HG02623 (cell line): ENCODE data around the gene EXOC3L4.

Experiments used
- ATAC-seq: cut with Tn5 transposase; IDR thresholded peaks from one replicate; pipeline ENCODE4 v1.9.1; 2021; ENCODE audit warnings: moderate library complexity; ENCODE audit not compliant: unreplicated experiment

EXOC3L4 gene

DNA sequence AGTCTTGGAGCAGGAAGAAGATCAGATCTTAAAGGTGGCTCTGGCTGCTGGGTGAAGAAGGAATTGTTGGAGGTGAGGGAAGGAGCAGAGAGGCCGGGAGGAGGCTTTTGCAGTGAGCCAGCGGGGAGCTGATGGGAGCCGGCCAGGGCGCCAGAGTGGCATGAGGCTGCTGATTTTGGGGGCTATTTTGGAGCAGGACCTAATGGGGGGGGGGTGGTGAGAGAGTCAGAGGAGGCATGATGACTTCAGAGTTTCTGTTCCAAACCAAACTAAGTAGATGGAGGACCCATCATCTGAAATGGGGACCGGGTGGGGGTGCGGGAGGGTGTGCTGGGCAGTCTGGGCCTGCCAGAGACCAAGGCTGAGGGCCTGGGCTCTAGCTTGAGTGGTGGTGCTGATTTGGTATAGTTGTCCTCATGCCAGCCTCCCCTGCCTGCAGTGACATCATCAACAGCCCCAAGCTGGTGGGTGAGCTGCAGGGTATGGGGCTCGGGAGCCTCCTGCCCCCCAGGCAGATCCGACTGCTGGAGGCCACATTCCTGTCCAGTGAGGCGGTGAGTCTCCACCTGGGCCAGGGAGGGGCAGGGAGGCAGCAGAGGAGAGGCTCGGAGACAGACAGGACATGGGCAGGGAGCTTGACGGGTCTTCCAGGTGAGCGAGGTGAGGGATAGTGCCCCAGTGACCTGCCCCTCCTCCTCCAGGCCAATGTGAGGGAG lies 34.9 kb downstream of the EXOC3L4 start:
- no peak for ATAC-seq

DNA sequence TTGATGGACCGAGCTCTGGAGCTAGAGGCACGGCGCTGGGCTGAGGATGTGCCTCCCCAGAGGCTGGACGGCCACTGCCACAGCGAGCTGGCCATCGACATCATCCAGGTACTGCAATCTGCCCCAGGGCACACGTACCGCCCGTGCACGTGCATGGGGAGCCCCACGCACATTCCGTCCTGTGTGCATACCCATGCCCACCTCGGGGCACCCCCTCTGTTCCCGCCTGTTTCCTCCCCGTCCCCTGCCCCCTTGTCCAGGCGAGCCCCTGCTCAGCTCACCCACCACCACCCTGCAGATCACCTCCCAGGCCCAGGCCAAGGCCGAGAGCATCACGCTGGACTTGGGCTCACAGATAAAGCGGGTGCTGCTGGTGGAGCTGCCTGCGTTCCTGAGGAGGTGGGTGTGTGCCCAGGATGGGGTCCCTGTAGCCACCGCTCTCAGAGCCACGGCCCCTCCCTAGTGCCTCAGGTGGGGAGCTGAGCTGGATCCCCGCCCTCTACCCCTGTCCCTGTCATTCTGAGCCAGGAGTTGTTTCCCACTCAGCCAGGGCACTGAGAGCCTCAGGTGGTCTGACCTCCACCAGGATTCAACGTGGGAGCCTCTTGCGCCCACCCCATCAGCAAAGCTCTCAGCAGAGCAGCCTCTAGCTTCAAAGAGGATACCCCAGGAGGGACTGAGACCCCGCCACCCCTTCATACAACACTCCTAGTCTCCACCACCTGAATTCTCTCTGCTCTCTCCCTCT lies 35.7 kb downstream of the EXOC3L4 start:
- ATAC-seq, result no peak

DNA sequence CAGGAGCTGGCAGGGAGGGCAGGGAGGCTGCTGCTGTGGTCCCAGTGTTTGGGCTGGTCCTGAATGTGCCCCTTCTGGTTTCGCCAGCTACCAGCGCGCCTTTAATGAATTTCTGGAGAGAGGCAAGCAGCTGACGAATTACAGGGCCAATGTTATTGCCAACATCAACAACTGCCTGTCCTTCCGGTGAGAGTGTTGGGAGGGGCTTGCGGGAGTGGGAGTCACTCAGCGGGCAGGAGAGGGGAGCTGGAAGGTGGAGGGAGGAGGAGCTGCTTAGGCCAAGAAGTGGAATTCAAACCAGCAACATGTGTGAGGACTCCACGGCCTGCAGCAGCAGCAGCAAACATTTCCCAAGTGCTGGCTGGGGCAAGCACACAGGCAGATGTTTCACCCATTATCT lies 36.4 kb downstream of the EXOC3L4 start:
- ATAC-seq, result no peak

DNA sequence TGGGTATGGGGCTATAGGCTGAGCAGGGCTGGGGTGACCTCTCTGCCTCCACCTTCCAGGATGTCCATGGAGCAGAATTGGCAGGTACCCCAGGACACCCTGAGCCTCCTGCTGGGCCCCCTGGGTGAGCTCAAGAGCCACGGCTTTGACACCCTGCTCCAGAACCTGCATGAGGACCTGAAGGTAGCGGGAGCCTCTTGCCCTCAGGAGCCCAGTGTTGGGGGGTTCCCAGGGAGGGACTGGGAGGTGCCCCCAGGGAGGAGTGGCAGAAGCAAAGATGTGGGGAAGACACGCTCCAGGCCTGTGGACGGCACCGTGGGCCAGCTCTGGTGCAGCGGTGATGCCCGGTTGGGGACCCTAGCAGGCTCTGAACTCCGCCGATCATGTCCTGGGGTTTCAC lies 37.1 kb downstream of the EXOC3L4 start:
- no peak for ATAC-seq

DNA sequence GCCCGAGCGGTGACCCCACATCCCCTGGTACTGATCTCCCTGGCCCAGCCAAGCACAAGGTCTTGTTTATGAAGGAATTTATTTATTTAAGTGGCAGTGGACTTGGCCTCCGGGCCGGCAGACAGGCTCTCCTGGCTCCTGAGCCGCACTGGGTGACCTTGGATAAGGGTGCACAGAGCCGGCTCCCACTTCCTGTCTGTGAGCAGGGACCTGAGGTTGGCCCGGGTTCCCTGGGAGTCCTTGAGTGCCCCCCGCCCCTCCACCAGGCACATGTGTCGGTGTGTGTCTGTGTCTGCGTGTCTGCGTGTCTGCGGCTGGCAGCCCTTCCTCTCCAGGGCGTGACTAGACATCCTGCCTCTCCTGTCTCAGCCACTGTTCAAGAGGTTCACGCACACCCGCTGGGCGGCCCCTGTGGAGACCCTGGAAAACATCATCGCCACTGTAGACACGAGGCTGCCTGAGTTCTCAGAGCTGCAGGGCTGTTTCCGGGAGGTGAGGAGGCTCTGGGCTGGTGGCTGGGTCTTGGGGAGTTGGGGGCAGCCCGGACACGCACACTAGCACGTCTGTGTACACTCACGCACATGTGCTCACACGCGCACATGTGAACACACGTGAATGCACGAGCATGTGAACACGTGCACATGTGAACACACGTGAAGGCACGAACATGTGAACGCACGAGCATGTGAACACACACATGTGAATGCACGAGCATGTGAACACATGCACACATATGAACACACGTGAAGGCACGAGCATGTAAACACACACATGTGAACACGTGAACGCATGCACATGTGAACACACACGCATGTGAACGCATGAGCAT lies 38.1 kb downstream of the EXOC3L4 start:
- no peak for ATAC-seq

DNA sequence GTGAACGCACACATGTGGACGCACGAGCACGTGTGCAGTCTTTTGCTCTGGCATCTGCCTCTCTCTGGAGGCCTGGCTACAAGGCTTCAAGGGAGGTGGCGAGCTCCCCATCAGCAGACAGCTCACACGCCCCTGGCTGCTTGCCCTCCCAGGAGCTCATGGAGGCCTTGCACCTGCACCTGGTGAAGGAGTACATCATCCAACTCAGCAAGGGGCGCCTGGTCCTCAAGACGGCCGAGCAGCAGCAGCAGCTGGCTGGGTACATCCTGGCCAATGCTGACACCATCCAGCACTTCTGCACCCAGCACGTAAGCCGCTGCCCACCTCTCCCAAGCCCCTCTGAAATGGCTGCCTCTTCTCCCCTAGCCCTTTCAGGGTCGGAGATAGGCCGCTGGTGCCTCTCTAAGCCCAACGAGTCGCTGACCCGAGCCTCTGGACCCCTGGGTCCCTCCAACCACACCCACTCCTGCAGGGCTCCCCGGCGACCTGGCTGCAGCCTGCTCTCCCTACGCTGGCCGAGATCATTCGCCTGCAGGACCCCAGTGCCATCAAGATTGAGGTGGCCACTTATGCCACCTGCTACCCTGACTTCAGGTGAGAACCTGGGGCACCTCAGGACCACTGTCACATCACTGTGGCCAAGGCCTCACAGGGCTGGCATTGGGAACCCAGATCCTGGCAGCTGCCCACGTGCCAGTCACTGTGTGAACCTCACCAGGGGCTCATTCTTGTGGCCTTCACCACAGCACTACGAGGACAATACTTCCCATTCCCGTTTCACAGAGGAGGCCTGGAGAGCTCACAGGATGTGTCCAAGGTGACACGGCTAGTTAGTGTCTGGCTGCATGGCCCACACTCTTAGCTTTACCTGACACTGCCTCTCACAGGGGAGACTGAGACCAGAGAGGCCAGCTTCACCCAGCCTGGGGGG lies 39.0 kb downstream of the EXOC3L4 start:
- ATAC-seq, result no peak

DNA sequence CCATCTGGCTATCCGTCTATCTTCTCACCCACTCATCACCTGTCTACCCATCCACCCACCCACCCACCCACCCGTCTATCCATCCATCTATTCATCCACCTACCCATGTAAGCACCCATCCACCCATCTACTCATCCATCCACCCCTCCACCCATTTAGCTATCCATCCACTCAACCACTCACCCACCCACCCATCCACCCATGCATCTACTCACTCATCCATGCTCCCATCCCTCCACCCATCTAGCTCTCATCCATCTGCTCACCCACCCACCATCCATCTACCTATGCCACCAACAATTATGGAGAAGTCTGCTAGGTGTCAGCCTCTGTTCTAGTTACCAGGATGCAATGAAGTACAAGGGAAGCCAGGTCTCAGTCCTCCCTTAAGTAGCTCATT lies 39.9 kb downstream of the EXOC3L4 start:
- ATAC-seq, result no peak

DNA sequence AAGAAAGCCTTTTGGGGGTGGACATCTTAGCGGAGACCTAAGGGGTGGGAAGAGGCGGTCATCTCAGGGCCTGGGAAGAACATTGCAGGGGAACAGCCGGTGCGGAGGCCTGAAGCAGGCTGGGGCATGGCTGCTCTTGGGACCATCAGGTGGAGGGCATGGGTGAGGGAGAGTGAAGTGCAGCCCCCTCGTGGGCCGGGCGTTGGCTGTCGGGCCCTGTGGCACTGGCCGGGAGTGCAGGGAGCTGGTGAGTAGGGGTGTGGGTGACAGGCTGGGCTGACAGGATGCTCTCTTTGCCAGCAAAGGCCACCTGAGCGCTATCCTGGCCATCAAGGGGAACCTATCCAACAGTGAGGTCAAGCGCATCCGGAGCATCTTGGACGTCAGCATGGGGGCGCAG lies 40.4 kb downstream of the EXOC3L4 start:
- no peak for ATAC-seq

DNA sequence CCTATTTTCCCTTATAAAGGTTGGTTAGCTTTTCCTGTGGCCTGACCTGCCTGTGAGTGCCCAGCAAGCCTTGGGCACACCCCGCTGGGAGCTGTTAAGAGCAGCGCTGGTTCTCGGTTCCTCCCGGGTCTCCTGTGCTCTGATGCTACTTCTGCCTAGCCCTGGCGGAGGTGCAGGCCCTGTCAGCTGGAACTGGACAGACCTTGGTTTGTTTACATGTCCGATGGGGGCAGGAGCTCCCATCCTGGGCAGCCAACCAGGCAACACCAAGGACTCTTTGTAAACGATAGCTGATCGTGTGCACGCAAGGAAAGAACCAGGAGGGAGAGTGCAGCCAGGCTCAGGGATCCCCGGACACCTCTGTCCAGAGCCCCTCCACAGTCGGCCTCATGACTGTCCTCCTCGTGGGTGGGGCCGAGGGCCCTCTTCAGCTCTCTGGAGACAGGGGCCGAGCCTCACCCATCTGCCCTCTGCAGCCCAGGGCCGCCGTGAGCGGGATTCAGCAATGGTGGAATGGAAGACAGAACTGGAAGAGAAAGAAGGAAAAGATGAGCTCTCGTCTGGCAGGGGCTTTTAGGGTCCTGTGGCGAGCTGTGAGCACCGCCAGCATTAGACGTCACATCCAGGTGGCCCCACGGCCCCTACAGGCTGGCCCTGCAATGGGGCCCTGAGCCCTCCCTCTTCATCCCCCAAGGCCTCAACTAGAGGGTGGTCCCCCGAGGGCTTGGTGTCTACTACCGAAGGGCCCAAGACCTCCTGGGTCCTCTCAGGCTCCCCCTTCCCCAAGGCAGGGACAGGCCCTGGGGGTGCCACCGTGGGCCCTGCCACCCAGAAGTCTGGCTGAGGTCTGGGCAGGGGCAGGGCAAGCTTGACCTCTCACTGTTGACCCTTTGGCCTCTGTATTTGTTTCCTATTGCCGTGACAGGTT lies 41.1 kb downstream of the EXOC3L4 start:
- ATAC-seq, result no peak

DNA sequence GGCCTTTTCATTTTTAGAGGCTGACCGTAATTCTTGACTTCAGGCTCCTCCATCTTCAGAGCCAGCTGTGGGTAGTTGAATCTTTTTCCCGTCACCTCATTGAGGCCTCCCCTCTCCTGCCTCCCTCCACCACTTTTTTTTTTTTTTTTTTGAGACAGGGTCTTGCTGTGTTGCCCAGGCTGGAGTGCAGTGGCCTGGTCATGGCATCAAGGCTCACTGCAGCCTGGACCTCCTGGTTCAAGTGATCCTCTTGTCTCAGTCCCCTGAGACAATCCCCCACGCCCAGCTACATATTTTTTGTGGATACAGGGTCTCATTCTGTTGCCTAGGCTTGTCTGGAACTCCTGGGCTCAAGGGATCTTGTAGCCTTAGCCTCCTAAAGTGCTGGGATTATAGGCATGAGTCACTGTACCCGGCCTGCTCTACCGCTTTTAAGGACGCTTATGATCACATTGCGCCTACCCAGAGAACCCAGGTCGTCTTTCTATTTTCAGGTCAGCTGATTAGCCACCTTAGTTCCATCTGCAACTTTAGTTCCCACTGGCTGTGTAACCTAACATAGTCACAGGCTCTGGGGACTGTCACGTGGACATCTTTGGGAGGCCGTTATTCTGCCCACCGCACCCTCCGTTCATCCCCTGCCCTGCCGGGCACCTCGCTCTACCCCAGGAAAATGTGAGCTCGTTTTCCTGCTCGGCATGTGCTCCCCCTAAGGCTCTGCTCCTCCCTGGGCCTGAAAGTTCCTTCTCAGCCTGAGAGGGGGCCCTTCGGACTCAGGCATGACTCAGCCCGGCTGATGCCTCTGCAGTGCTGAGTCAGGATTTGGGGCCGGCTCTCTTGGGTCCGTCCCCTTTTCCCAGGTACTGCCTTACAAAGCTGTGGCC lies 42.1 kb downstream of the EXOC3L4 start:
- ATAC-seq, result no peak

DNA sequence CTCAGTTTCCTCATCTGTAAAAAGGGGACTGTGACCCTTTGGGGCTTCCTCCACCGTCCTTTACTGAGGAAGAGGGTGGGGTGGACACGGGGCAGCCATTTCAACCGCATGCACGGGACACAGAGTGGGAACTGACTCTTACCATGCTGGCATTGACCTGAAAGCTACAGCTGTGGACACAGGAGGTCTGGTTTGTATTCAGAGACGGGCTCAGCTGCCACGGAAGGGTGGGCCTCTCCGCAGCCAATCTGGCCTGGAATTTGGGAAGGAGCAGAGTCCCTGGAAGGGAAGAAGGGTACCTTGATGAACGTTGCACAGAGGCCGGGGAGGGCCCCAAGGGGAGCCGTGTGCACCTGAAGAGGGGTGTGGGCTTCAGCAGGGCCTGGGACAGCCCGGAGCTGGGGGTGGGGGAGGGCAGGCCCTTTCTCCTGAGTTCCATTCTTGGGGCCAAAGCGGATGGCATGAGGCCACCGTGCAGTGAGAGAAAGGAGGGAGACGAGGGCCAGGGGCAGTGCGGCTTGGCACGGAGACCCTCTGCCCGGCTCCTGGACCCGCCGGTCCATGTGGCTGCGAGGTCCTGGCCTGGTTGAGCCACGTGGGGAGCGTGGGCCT lies 43.3 kb downstream of the EXOC3L4 start:
- ATAC-seq, result no peak

DNA sequence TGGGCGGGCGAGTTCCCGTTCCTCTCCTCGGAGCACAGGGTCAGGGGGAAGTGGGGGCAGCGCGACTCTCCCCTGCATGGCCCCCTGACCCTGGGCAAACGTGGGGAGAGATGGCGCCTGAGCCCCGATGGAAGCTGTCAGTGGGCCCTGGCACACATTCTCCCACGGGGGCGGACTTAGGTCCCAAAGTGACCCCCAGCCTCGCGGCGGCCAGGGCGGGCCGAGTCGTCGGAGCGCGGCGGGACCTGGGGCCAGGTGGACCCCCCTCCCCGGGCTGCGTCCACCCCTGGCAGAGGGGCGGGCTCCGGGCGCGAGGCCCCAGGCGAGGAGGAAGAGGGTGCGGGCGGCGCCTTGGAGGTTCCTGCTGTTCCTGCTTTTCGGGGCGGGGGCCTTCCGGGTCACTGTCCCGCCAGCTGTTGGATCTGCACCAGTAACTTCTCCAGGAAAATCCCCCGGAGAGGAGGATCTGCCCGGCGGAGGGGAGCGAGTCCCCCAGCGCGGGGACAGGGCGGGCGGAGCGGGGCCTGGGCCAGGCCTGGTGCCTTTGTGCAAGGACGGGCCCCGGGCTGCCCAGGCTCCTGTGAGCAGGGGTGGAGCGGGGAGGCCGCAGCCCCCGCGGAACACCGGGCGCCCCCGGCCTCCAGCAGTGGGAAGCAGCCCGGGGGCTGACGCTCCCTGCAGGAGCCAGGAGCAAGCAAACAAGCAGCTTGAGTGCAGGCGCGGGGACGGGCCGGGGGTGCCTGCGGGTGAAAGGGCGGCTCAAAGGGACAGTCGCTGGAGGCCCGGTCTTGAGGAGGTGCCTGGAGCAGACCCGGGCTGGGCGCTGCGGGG lies 44.0 kb downstream of the EXOC3L4 start:
- ATAC-seq, result no peak

DNA sequence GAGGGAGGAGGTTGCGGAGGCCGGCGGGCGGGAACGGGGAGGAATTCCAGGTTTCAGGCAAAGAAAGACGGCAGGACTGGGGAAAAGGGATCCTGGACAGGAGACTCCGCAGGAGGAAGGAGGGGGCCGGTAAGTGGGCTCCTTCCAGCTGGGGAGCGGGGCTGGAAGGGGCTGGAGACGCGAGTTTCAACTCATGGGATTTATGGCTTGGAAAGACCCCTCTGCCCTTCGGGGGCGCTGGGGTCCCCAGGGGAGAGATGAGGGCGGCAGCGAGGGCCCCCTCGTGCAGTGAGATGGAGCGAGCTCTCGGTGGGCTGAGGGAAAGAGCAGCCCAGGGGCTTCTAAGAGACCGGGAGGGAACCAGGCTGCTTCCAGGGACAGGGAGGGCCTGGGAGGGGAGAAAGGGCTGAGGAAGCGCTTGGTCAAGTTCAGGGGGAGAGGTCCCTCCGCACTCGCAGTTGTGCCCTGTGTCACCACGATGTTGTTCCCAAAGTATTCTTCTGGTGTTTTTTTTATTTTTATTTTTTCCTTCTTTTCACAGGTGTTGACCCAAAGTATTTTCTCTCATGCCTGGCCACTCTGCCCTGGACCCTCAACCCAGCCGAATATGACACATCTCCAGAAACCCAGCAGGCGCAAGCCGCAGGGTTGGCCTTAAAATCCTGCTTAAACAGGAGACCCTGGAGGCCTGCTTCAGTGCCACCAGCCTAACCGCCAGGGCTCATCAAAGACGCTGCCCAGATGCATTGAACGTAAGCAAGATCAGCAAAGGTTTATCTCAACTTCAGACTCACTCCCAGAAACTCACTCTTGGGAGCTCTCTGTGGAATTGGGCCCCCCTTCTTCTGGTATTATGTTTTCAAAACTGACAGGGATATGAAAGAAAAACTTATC lies 44.9 kb downstream of the EXOC3L4 start:
- no peak for ATAC-seq

DNA sequence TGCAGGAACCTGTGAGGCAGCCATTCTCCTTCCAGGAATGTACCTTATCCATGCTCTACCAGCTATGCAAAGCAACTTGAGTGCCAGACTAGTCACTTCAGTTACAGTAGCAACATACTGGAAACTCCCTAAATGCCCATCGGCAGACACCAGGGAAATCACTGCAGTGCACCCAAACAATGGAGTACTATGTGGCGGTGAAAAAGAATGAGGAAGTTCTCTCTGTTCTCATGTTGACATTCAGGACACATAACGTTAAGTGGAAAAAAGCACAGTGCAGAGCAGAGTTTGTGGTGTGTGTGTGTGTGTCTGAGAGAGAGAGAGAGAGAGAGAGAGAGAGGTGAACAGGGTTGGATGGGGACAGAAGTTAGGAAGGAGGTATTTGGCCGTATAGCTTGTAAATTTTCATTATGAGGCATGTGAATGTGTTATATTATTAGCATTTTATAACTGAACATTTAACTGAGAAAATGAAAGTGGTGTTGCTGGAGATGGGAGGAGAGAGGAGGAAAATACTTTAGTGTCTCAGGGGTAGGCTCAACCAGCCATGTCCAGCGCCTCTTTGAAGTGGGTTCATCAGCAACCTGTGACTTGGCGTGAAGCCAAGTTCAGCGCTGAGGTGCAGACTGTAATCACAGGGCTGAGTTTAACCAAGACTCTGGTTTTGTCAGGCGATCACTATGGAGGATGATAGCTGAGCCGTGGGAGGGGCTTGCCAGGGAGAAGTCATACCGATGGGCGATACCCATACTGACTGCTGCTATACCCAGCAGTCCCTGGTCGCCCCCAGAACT lies 46.0 kb downstream of the EXOC3L4 start:
- ATAC-seq, result peak; percentile 42

DNA sequence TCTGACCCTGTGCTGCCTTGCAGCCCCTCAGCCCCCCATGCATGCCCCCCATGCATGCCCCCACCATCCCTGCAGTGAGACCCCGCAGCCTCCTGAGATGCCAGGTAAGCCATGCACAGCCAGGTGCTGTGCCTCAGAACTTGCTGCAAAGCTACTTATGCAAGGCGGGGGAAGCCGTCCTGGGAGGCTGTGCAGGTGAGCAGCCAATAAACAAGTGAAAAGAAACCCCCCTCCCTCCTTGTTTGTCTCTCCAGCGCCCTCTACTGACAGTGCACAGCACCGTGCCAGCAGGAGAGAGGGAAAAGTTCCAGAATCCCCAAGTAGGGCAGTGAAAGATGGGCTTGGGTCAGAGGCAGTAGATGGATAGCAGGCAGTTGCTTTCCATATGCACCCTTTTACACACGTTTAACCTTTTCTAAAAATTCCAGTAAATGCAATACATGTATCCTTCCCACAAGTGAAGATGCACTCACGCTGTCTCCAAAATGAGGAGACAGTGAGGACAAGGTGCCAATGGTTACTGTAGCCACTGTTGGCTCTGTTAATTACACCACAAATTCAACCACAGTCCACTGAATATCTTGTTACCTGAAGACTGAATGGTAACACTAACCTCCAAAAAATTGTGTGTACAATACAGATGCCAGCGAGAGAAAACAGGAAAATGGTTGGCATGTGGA lies 46.7 kb downstream of the EXOC3L4 start:
- ATAC-seq, result no peak
